GM18873 (cell line): ENCODE data around the gene TSPAN19.
"Not testable (repeated sequence)": the region's sequence is repeated elsewhere in the genome, so short reads cannot be mapped to it uniquely, and the experiment has no call there.

Source experiments
- ATAC-seq: cut with Tn5 transposase; IDR thresholded peaks from one replicate; pipeline ENCODE4 v1.9.1; 2021; ENCODE audit warnings: mild to moderate bottlenecking, moderate library complexity, moderate number of reproducible peaks; ENCODE audit not compliant: unreplicated experiment, low FRiP score

The TSPAN19 gene

GRCh38 chr12:85036234-85036707 is at the start of gene TSPAN19, which contains the start of gene LRRIQ1:
TSS of gene TSPAN19 (minus strand) at chr12:85036277. CDS start at chr12:85029946, 6,331 bp downstream.
TSS of gene LRRIQ1 (plus strand) at chr12:85036351. CDS start at chr12:85038177, 1,826 bp downstream.
- peak; percentile 98 for ATAC-seq

- no peak for ATAC-seq
Observed at GRCh38 chr12:85085066-85085465, 49.0 kb upstream of the TSPAN19 start.

- ATAC-seq, result no peak
Observed at GRCh38 chr12:85076688-85077430, 40.8 kb upstream of the TSPAN19 start.

- ATAC-seq, result no peak
Observed at GRCh38 chr12:85072826-85073225, 36.7 kb upstream of the TSPAN19 start.

GRCh38 chr12:85065837-85066482 is 29.9 kb upstream of the TSPAN19 start:
- no peak for ATAC-seq

- ATAC-seq, result no peak
Observed at GRCh38 chr12:85060916-85061315, 24.8 kb upstream of the TSPAN19 start.

- ATAC-seq, result no peak
Observed at GRCh38 chr12:85059594-85059993, 23.5 kb upstream of the TSPAN19 start.

- ATAC-seq, result no peak
Observed at GRCh38 chr12:85058339-85058738, 22.3 kb upstream of the TSPAN19 start.

GRCh38 chr12:85057370-85057963 is 21.4 kb upstream of the TSPAN19 start:
- peak; percentile 74 for ATAC-seq

GRCh38 chr12:85043829-85044228 is 7.8 kb upstream of the TSPAN19 start:
- ATAC-seq, result no peak

GRCh38 chr12:85041395-85041794 is 5.3 kb upstream of the TSPAN19 start:
- ATAC-seq, result no peak

GRCh38 chr12:85036733-85037132 is 656 bp upstream of the TSPAN19 start:
- ATAC-seq, result no peak

GRCh38 chr12:85029456-85029855 is 6.6 kb downstream of the TSPAN19 start:
- no peak for ATAC-seq

GRCh38 chr12:85018098-85018497 is 18.0 kb downstream of the TSPAN19 start:
- ATAC-seq, result no peak

GRCh38 chr12:85017618-85018017 is 18.5 kb downstream of the TSPAN19 start:
- ATAC-seq, result no peak

- no peak for ATAC-seq
Observed at GRCh38 chr12:85017133-85017532, 18.9 kb downstream of the TSPAN19 start.

GRCh38 chr12:85016413-85016812 is 19.7 kb downstream of the TSPAN19 start:
- no peak for ATAC-seq

GRCh38 chr12:85007836-85008235 is 28.2 kb downstream of the TSPAN19 start:
- no peak for ATAC-seq

- ATAC-seq, result no peak
Observed at GRCh38 chr12:85006206-85006605, 29.9 kb downstream of the TSPAN19 start.

GRCh38 chr12:85005615-85006014 is 30.5 kb downstream of the TSPAN19 start:
- no peak for ATAC-seq

GRCh38 chr12:85005047-85005446 is 31.0 kb downstream of the TSPAN19 start:
- not testable (repeated sequence) for ATAC-seq
